Measurements from ENCODE around the gene WWOX.
A peak's percentile ranks its signal among the peaks of the same experiment; 100 is the strongest.
"Not testable (repeated sequence)": the region's sequence is repeated elsewhere in the genome, so short reads cannot be mapped to it uniquely, and the experiment has no call there.

WWOX gene

DNA sequence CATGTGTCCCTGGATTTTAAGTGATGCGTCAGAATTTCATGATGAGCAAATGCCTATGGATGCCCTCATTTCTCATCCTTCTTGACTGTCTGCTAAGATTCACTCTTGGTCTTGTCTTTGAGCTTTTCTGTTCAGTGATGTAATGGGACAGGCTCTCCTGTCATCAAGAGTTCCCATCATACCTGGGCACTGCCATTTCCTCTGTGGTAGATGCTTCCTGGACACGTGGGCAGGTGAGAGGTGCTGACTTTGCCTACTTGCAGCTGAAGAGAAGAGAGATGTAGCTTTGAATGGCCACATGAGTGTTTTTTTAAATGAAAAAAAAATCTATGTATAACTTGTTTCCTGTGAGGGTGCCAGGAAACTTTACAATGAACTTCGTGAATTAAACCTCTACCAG is 943.4 kb downstream of the WWOX start:
- Histone ChIP-seq H3K36me3 (ENCODE audit: control insufficient read depth, insufficient read depth, low read length) (no peaks in the 10 kb centered on the region), H3K9me3 (ENCODE audit: control insufficient read depth, low read length) (no peaks in the 10 kb centered on the region), H3K27me3 (replicated peaks; ENCODE audit: control insufficient read depth, insufficient read depth, low read length, poor library complexity, severe bottlenecking) (no peaks in the 10 kb centered on the region), H3K4me1 (ENCODE audit: control insufficient read depth, insufficient read depth, low read length, poor library complexity, severe bottlenecking) (no peaks in the 10 kb centered on the region), H3K4me3 (ENCODE audit: insufficient read depth, low read depth, low read length, poor library complexity, severe bottlenecking) (no peak overlapping the region), H3K27ac (ENCODE audit: insufficient read depth, low read length, poor library complexity, severe bottlenecking) (no peak overlapping the region)
- peak; percentile 13 to 27 (median 13) for DNase-seq

DNA sequence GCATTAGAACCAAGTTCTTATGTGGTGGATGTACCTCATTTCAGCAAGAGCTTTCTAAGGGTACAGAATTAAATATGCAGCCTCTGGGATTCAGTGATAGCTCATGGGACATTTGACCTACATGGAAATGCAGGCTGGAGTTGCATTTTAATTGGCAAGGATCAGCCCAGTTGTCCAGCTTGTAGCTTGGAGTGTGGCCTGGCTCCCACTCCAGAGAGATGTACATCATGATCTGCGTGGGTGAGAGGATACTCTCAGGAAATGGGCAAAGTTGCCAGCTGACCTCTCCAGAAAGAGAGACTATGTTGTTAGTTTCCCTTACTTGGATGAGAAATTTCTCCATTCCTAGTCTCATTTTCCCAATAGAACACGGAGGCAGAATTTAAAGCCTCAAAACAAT is 945.7 kb downstream of the WWOX start:
- no peak overlapping the region for H3K4me3 ChIP-seq (ENCODE audit: insufficient read depth, low read depth, low read length, poor library complexity, severe bottlenecking)
- no peak for DNase-seq
- no peak overlapping the region for H3K27ac ChIP-seq (ENCODE audit: insufficient read depth, low read length, poor library complexity, severe bottlenecking)
- H3K4me1 ChIP-seq (ENCODE audit: control insufficient read depth, insufficient read depth, low read length, poor library complexity, severe bottlenecking): no peaks in the 10 kb centered on the region
- no peaks in the 10 kb centered on the region for H3K27me3 ChIP-seq (replicated peaks; ENCODE audit: control insufficient read depth, insufficient read depth, low read length, poor library complexity, severe bottlenecking)
- no peaks in the 10 kb centered on the region for H3K36me3 ChIP-seq (ENCODE audit: control insufficient read depth, insufficient read depth, low read length)
- no peaks in the 10 kb centered on the region for H3K9me3 ChIP-seq (ENCODE audit: control insufficient read depth, low read length)

DNA sequence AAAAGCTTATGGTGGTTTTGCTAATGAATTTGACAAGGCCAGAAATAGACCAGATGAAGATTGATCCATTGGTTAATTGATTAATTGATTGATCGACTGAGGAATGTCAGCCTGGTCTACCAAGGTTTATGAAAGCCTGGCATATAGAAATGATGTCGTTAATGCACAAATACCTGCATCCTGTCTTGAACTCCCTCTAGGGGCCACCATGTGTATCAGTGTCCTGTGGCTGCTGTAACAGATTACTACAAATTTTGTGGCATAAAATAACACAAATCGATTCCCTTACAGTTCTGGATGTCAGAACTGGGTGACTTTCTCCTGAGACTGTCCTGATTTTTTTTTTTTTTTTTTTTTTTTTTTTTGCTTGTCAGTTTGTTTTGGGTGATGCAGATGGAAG is 947.9 kb downstream of the WWOX start:
- Histone ChIP-seq H3K27ac (ENCODE audit: insufficient read depth, low read length, poor library complexity, severe bottlenecking) (no peak overlapping the region), H3K4me3 (ENCODE audit: insufficient read depth, low read depth, low read length, poor library complexity, severe bottlenecking) (no peak overlapping the region)
- DNase-seq: no peak

DNA sequence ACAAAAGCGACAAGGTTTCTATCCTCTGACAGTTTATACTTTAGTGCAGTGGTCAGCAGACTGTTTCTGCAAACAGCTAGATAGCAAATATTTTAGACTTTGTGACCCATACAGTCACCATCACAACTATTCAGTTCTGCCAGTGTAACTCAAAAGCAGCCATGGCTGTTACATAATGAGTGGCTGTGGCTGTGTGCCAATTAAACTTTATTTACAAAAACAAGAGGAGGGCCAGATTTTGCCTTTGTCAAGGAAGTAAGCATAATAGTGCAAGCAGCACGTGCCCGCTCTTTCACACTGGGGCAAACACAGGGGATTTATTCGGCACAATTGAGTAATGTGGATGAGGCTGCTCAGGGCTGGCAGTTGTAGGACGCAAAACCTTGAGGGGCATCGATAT is 949.6 kb downstream of the WWOX start:
- H3K4me3 ChIP-seq (ENCODE audit: insufficient read depth, low read depth, low read length, poor library complexity, severe bottlenecking): no peak overlapping the region
- no peaks in the 10 kb centered on the region for H3K27me3 ChIP-seq (replicated peaks; ENCODE audit: control insufficient read depth, insufficient read depth, low read length, poor library complexity, severe bottlenecking)
- no peaks in the 10 kb centered on the region for H3K4me1 ChIP-seq (ENCODE audit: control insufficient read depth, insufficient read depth, low read length, poor library complexity, severe bottlenecking)
- no peak overlapping the region for H3K27ac ChIP-seq (ENCODE audit: insufficient read depth, low read length, poor library complexity, severe bottlenecking)
- DNase-seq: no peak
- no peaks in the 10 kb centered on the region for H3K9me3 ChIP-seq (ENCODE audit: control insufficient read depth, low read length)
- H3K36me3 ChIP-seq (ENCODE audit: control insufficient read depth, insufficient read depth, low read length): no peaks in the 10 kb centered on the region

More for the DNA sequence above, 947.9 kb downstream of the WWOX start:
- no peaks in the 10 kb centered on the region for H3K4me1 ChIP-seq (ENCODE audit: control insufficient read depth, insufficient read depth, low read length, poor library complexity, severe bottlenecking)
- no peaks in the 10 kb centered on the region for H3K27me3 ChIP-seq (replicated peaks; ENCODE audit: control insufficient read depth, insufficient read depth, low read length, poor library complexity, severe bottlenecking)
- H3K36me3 ChIP-seq (ENCODE audit: control insufficient read depth, insufficient read depth, low read length): no peaks in the 10 kb centered on the region
- H3K9me3 ChIP-seq (ENCODE audit: control insufficient read depth, low read length): no peaks in the 10 kb centered on the region

DNA sequence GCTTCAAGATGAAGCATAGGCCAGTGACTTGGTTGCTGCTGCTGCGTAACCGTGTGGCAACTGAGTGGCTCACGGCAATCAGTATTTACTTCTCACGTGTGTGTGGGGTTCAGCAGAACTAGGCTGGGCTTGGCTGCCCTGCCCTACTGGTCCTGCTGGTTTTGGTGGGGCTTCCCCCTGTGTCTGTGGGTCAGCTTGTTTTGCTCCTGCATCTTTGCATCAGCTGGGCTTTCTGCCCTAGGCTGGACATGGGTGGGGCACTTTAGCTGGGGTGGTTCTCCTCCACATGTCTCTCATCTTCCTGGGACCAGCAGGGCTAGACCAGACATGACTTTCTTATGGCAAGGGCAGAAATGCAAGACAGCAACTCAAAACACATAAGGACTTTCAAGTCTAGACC is 950.6 kb downstream of the WWOX start:
- DNase-seq: no peak
- no peak overlapping the region for H3K27ac ChIP-seq (ENCODE audit: insufficient read depth, low read length, poor library complexity, severe bottlenecking)

DNA sequence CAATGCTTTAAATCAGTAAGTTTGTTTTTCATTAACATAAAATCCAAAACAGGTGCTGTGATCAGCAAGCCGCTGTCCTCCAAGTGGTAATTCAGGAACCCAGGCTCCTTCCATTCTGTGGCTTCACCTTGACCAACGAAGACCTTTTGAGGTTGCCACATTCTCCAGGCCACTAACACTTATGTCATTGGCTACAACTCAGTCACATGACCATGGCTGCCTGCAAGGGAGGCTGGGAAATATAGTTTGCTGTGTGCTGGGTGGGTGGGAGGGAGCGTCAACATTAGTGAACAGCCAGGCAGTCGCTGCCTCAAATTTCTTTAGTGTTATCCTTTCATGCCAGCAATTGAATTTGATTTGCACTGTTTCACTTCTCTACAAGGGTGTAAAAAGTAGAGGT is 951.9 kb downstream of the WWOX start:
- no peak for DNase-seq
- no peaks in the 10 kb centered on the region for H3K4me1 ChIP-seq (ENCODE audit: control insufficient read depth, insufficient read depth, low read length, poor library complexity, severe bottlenecking)
- H3K36me3 ChIP-seq (ENCODE audit: control insufficient read depth, insufficient read depth, low read length): no peaks in the 10 kb centered on the region
- no peaks in the 10 kb centered on the region for H3K27me3 ChIP-seq (replicated peaks; ENCODE audit: control insufficient read depth, insufficient read depth, low read length, poor library complexity, severe bottlenecking)
- H3K9me3 ChIP-seq (ENCODE audit: control insufficient read depth, low read length): no peaks in the 10 kb centered on the region
- H3K4me3 ChIP-seq (ENCODE audit: insufficient read depth, low read depth, low read length, poor library complexity, severe bottlenecking): no peak overlapping the region
- no peak overlapping the region for H3K27ac ChIP-seq (ENCODE audit: insufficient read depth, low read length, poor library complexity, severe bottlenecking)

More for the DNA sequence above, 950.6 kb downstream of the WWOX start:
- H3K36me3 ChIP-seq (ENCODE audit: control insufficient read depth, insufficient read depth, low read length): no peaks in the 10 kb centered on the region
- H3K4me1 ChIP-seq (ENCODE audit: control insufficient read depth, insufficient read depth, low read length, poor library complexity, severe bottlenecking): no peaks in the 10 kb centered on the region
- H3K4me3 ChIP-seq (ENCODE audit: insufficient read depth, low read depth, low read length, poor library complexity, severe bottlenecking): no peak overlapping the region
- no peaks in the 10 kb centered on the region for H3K27me3 ChIP-seq (replicated peaks; ENCODE audit: control insufficient read depth, insufficient read depth, low read length, poor library complexity, severe bottlenecking)
- H3K9me3 ChIP-seq (ENCODE audit: control insufficient read depth, low read length): no peaks in the 10 kb centered on the region

DNA sequence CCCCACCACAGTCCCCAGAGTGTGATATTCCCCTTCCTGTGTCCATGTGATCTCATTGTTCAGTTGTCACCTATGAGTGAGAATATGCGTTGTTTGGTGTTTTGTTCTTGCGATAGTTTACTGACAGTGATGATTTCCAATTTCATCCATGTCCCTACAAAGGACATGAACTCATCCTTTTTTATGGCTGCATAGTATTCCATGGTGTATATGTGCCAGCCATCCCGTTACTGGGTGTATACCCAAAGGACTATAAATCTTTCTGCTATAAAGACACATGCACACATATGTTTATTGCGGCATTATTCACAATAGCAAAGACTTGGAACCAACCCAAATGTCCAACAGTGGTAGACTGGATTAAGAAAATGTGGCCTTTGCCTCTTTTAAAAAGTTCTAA is 952.7 kb downstream of the WWOX start:
- not testable (repeated sequence) for H3K27ac ChIP-seq (ENCODE audit: insufficient read depth, low read length, poor library complexity, severe bottlenecking); H3K36me3 ChIP-seq (ENCODE audit: control insufficient read depth, insufficient read depth, low read length); H3K27me3 ChIP-seq (replicated peaks; ENCODE audit: control insufficient read depth, insufficient read depth, low read length, poor library complexity, severe bottlenecking); H3K4me1 ChIP-seq (ENCODE audit: control insufficient read depth, insufficient read depth, low read length, poor library complexity, severe bottlenecking); H3K9me3 ChIP-seq (ENCODE audit: control insufficient read depth, low read length); H3K4me3 ChIP-seq (ENCODE audit: insufficient read depth, low read depth, low read length, poor library complexity, severe bottlenecking); DNase-seq

DNA sequence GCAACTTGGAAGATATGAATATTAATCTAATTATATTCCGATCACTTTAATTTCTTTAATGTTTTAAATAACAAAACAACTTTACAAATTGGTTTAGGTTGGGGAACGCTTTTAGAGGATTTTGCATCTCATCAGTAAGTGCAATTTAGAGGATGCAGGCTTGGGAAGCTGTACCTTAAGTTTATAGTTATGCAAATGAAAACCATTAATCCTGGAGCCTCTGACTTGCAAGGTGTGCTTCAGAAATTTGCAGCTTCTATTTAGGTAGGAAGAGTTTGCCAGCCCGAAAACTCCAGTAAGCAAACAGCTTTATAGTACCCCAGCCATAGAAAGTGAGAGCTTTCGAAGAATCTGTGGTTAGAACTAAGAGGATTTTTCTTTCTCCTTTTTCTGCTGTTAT is 954.1 kb downstream of the WWOX start:
- H3K4me1 ChIP-seq (ENCODE audit: control insufficient read depth, insufficient read depth, low read length, poor library complexity, severe bottlenecking): no peaks in the 10 kb centered on the region
- H3K27me3 ChIP-seq (replicated peaks; ENCODE audit: control insufficient read depth, insufficient read depth, low read length, poor library complexity, severe bottlenecking): no peaks in the 10 kb centered on the region
- no peaks in the 10 kb centered on the region for H3K36me3 ChIP-seq (ENCODE audit: control insufficient read depth, insufficient read depth, low read length)
- no peak overlapping the region for H3K27ac ChIP-seq (ENCODE audit: insufficient read depth, low read length, poor library complexity, severe bottlenecking)
- H3K9me3 ChIP-seq (ENCODE audit: control insufficient read depth, low read length): no peaks in the 10 kb centered on the region
- no peak overlapping the region for H3K4me3 ChIP-seq (ENCODE audit: insufficient read depth, low read depth, low read length, poor library complexity, severe bottlenecking)
- no peak for DNase-seq

DNA sequence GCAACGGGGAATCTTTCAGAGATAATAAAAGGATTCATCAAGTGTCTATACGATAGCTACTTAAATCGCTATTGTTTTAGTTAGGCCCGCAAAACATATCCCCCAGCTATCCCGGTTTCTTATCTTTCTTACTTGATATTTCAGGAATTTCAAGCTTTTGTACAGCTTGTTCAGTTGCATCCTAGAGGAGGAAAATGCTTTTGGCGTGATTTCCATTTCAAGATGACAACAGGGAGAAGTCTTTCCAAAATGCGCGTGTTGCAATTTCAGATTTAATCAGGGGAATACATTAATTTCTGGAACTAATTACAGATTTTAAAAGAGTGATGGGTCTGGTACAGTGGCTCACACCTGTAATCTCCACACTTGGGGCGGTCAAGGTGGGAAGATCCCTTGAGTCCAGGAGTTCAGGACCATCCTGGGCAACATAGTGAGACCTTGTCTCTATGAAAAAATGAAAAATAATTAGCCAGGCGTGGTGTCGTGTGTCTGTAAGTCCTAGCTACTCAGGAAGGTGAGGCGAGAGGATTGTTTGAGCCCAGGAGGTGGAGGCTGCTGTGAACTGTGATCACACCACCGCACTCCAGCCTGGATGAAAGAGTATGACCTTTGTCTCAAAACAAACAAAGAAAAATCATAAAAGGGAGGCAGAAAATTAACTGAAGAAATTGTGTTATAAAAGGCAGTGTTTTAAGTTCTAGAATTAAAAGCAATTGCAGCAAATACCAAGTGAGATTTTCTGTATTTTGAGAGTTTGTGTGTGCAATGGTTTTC is 954.9 kb downstream of the WWOX start:
- DNase-seq: no peak
- no peak overlapping the region for H3K4me3 ChIP-seq (ENCODE audit: insufficient read depth, low read depth, low read length, poor library complexity, severe bottlenecking)
- no peak overlapping the region for H3K27ac ChIP-seq (ENCODE audit: insufficient read depth, low read length, poor library complexity, severe bottlenecking)
- no peaks in the 10 kb centered on the region for H3K36me3 ChIP-seq (ENCODE audit: control insufficient read depth, insufficient read depth, low read length)
- no peaks in the 10 kb centered on the region for H3K27me3 ChIP-seq (replicated peaks; ENCODE audit: control insufficient read depth, insufficient read depth, low read length, poor library complexity, severe bottlenecking)
- H3K4me1 ChIP-seq (ENCODE audit: control insufficient read depth, insufficient read depth, low read length, poor library complexity, severe bottlenecking): no peaks in the 10 kb centered on the region
- H3K9me3 ChIP-seq (ENCODE audit: control insufficient read depth, low read length): no peaks in the 10 kb centered on the region

DNA sequence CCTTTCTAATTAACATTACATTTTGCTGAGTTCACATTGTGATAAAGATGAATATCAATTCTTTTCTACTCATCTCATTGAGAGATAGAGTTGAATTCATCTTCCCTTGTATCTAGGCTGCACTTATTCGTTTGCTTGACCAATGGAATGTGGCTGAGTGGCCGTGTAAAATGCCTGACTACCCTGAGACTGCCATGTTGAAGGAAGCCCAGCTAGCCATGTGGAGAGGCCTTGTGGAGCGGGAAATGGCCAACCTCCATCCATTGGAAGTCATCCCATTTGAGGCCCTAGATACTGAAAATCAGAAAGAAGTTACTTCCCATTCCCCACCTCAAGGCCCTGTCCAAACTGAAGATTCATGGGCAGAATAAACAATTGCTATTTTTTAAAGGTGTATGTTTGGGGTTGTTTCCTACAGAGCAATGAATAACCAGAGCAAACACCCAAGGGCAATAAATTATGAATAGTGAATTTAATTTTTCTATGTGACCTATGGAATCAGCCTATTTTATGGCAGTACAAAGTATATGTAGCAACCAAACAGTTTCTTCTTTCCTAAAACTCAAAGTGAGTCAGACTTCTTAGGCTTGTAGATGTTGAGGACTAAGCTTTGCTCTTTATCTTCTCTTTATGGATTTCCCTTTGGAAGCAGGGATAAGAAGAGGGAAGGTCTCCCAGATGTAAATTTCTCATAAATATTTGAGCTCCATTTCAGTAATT is 956.0 kb downstream of the WWOX start:
- no peak overlapping the region for H3K4me3 ChIP-seq (ENCODE audit: insufficient read depth, low read depth, low read length, poor library complexity, severe bottlenecking)
- no peak overlapping the region for H3K27ac ChIP-seq (ENCODE audit: insufficient read depth, low read length, poor library complexity, severe bottlenecking)
- no peaks in the 10 kb centered on the region for H3K36me3 ChIP-seq (ENCODE audit: control insufficient read depth, insufficient read depth, low read length)
- no peaks in the 10 kb centered on the region for H3K9me3 ChIP-seq (ENCODE audit: control insufficient read depth, low read length)
- DNase-seq: no peak
- H3K27me3 ChIP-seq (replicated peaks; ENCODE audit: control insufficient read depth, insufficient read depth, low read length, poor library complexity, severe bottlenecking): no peaks in the 10 kb centered on the region
- no peaks in the 10 kb centered on the region for H3K4me1 ChIP-seq (ENCODE audit: control insufficient read depth, insufficient read depth, low read length, poor library complexity, severe bottlenecking)
